HG03378 (cell line): ENCODE data around the gene CYTH3.
"Not testable (repeated sequence)": the region's sequence is repeated elsewhere in the genome, so short reads cannot be mapped to it uniquely, and the experiment has no call there.

ENCODE experiments used
- ATAC-seq: cut with Tn5 transposase; IDR thresholded peaks from one replicate; pipeline ENCODE4 v1.9.1; 2021; ENCODE audit warnings: mild to moderate bottlenecking, moderate library complexity; ENCODE audit not compliant: unreplicated experiment

The CYTH3 gene

GRCh38 chr7:6272481-6273323 lies at the start of gene CYTH3:
CYTH3 (minus strand) TSS chr7:6272624; CDS start chr7:6272507, 117 bp downstream.
- peak; percentile 58 for ATAC-seq

GRCh38 chr7:6320791-6321190 lies 48.4 kb upstream of the CYTH3 start:
- ATAC-seq: no peak

GRCh38 chr7:6317797-6318438 lies 45.5 kb upstream of the CYTH3 start:
- no peak for ATAC-seq

- ATAC-seq: no peak
Measured at GRCh38 chr7:6316226-6316625, 43.8 kb upstream of the CYTH3 start.

- ATAC-seq: no peak
Measured at GRCh38 chr7:6315746-6316145, 43.3 kb upstream of the CYTH3 start.

GRCh38 chr7:6310271-6310993 lies 38.0 kb upstream of the CYTH3 start:
- no peak for ATAC-seq

GRCh38 chr7:6307762-6308161 lies 35.3 kb upstream of the CYTH3 start:
- no peak for ATAC-seq

GRCh38 chr7:6306471-6306870 lies 34.0 kb upstream of the CYTH3 start:
- ATAC-seq: no peak

- ATAC-seq: no peak
Measured at GRCh38 chr7:6305330-6305729, 32.9 kb upstream of the CYTH3 start.

GRCh38 chr7:6301446-6301845 lies 29.0 kb upstream of the CYTH3 start:
- ATAC-seq: not testable (repeated sequence)

- no peak for ATAC-seq
Measured at GRCh38 chr7:6299774-6300173, 27.4 kb upstream of the CYTH3 start.

- ATAC-seq: no peak
Measured at GRCh38 chr7:6294839-6295238, 22.4 kb upstream of the CYTH3 start.

GRCh38 chr7:6293202-6293601 lies 20.8 kb upstream of the CYTH3 start:
- ATAC-seq: no peak

- not testable (repeated sequence) for ATAC-seq
Measured at GRCh38 chr7:6291941-6292340, 19.5 kb upstream of the CYTH3 start.

- ATAC-seq: no peak
Measured at GRCh38 chr7:6291531-6291930, 19.1 kb upstream of the CYTH3 start.

- ATAC-seq: no peak
Measured at GRCh38 chr7:6290319-6290741, 17.9 kb upstream of the CYTH3 start.

GRCh38 chr7:6288270-6288860 lies 15.9 kb upstream of the CYTH3 start:
- ATAC-seq: no peak

- no peak for ATAC-seq
Measured at GRCh38 chr7:6286486-6286885, 14.1 kb upstream of the CYTH3 start.

GRCh38 chr7:6284461-6285360 lies 12.3 kb upstream of the CYTH3 start:
- no peak for ATAC-seq

GRCh38 chr7:6284055-6284400 lies 11.6 kb upstream of the CYTH3 start:
- ATAC-seq: no peak
